ENCODE results near the gene ZSWIM1. TPM values are rescaled to one million over a fixed set of nuclear protein-coding genes. Genes with fewer than 3 reads are reported as not detected.

The ZSWIM1 gene
- total RNA-seq, result 9.4 and 9.9 TPM in 2 replicates

DNA sequence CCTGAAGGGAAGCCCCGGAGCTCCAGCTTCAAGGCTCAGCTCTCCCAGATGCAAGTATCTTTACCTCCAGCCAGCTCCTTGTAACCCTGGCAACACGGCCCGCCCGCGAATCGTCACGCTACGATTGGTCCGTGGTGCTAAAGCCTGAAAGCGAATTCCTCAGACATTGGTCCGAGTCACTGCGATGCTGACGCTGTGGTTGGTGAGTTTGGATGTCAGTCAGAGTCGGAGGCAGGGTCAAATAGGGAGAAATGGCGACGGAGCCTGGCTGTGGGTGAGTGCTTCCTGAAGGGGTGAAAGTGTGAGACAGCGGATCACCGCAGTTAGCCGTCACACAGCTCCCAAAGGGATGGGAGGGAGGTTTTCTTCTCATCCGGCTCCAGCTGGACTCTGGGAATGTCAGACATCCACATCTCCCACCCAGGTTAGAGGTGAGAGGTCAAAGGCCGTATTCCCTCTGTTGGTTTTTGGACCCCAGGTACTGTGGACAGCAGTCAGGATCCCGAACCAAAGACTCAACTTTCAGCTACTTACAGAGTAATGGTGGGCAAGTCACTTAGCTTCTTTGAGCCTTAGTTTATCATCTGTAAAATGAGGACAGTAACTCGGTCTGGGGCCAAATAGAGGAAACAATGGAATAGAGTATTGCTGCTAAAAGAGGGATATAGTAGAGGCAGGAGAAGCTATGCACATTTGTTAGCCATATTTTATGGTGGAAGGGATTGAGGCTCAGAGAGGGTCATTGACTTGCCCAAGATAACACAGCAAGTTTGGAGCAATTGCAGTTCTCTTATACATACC is at the start of gene ZSWIM1:
Gene ZSWIM1 (plus strand): TSS at position 240 of the 801 bp plus-strand sequence. CDS start 1,366 bp downstream, outside the sequence.

DNA sequence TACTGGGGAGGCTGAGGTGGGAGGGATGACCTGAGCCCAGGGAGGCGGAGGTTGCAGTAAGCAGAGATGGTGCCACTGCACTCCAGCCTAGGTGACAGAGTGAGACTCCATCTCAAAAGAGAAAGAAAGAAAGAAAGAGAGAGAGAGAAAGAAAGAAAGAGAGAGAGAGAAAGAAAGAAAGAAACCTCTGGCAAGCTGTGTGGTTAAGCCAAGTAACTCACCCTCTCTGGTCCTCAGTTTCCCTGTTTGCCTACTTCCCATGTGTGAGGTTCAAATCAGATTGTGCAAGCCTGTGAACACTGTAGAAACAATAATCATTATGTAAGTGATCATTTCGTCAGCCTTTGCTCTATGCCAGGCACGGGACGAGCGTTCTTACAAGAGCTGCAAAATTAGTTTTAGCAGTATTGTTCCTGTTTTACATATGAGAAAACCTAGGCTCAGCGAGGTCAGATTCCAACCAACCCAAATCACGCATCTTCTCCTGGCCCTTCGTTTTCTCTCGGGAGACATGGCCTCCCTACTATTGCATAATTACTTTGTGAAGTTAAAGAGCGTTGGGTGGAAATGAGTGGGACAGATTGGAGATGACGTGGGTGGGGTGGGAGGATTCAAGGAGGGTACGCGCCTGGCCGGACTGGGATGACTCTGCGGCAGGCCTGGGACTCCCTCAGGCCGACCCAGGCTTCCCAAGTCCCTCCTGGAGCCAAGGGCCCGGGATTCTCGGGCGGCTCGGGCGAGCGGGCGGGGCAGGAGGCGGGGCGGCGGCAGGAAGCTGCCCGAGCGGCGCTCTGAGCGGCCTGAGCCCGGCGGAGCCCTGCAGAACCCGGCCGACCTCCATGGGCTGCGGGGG is 47.8 kb upstream of the ZSWIM1 start, which contains the start of gene SNX21:
Gene SNX21 (plus strand): TSS at position 770 of the 853 bp plus-strand sequence. CDS start 121 bp downstream, outside the sequence.

DNA sequence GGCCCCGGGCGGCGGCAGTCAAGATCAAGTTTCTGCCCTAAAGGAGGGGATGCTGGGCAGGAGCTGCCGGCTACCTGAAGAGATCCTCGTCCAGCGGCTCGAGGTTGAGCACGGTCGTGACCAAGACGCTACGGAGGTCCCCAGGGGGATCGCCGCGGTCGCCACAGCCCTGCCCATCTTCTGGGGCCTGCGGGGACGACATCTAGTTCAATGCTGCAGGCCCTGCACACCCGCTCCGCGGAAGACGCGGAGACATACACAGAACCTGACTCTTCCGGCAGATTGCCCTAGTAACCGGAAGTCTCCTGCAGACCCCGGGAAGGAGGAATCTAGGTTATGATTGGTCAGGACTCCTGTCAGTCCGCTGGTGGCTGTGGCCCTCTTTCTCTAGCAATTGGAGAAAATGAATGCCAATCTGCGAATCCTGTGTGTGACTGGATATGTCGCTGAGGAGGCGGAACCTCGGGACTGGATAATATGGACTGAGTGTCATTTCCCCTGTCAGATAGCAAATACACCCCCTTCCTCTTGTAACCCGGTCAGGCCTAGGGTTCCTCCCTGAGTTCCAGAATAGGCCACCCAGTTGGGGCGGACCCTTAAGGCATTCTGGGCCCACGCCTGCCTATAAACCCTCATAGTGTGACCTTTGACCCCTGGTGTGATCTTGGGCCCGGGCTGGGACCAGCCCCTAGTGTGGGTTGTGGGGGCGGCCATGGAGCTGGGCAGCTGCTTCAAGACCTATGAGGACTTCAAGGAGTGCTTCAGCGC is 23.7 kb upstream of the ZSWIM1 start, which contains the start of the genes ACOT8 and ZSWIM3:
Gene ACOT8 (minus strand): TSS at position 279 of the 768 bp plus-strand sequence. CDS start 77 bp downstream, at position 202.
Gene ZSWIM3 (plus strand): TSS at position 501 of the 768 bp plus-strand sequence. CDS start 212 bp downstream, at position 713.

DNA sequence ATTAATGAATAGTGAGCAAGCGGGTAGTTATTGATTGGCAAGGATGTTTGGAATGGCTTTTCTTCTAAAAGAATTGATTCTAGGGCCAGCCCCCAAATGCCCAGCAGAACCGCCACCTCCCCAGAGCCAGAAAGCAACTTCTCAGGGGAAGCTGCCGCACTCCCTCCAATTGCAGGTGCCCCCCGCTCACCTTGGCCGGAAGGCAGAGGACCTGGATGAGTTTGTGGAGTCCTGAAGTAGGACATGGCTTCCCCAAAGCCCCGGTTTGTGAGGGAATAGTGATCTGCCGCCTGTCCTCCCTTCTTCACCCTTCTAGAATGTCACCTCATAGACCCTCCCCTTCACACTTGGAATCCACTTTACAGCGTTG is 6.3 kb downstream of the ZSWIM1 start, which contains the start of gene SPATA25:
Gene SPATA25 (minus strand): TSS at position 277 of the 370 bp plus-strand sequence. CDS start 32 bp downstream, at position 245.

DNA sequence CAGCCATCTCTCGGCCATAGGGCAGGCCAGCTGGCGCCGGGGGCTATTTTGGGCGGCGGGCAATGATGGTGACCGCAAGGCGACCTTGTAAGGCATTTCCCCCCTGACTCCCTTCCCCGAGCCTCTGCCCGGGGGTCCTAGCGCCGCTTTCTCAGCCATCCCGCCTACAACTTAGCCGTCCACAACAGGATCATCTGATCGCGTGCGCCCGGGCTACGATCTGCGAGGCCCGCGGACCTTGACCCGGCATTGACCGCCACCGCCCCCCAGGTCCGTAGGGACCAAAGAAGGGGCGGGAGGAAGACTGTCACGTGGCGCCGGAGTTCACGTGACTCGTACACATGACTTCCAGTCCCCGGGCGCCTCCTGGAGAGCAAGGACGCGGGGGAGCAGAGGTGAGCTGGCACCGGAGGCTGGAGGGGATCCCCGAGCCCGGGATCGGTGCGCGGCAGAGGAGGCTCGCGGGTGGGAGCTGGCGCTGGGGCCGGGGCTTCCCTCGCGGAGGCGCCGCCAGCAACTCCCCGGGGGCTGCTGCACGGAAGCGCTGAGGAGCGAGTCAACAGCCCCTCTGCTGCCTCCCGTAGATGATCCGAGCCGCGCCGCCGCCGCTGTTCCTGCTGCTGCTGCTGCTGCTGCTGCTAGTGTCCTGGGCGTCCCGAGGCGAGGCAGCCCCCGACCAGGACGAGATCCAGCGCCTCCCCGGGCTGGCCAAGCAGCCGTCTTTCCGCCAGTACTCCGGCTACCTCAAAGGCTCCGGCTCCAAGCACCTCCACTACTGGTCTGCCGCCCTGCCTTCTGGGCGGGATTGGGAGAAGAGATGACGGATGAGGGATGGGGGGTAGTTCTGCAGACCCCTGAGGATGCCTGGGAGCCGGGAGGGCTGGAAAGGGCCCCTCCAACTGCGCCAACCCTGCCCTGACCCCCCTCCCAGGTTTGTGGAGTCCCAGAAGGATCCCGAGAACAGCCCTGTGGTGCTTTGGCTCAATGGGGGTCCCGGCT is 10.3 kb downstream of the ZSWIM1 start, which contains the start of the genes CTSA and NEURL2:
Gene CTSA (plus strand): TSS at position 351 of the 999 bp plus-strand sequence. CDS start 234 bp downstream, at position 585.
Gene NEURL2 (minus strand): TSS at position 224 of the 999 bp plus-strand sequence. CDS start 217 bp downstream, at position 7.

DNA sequence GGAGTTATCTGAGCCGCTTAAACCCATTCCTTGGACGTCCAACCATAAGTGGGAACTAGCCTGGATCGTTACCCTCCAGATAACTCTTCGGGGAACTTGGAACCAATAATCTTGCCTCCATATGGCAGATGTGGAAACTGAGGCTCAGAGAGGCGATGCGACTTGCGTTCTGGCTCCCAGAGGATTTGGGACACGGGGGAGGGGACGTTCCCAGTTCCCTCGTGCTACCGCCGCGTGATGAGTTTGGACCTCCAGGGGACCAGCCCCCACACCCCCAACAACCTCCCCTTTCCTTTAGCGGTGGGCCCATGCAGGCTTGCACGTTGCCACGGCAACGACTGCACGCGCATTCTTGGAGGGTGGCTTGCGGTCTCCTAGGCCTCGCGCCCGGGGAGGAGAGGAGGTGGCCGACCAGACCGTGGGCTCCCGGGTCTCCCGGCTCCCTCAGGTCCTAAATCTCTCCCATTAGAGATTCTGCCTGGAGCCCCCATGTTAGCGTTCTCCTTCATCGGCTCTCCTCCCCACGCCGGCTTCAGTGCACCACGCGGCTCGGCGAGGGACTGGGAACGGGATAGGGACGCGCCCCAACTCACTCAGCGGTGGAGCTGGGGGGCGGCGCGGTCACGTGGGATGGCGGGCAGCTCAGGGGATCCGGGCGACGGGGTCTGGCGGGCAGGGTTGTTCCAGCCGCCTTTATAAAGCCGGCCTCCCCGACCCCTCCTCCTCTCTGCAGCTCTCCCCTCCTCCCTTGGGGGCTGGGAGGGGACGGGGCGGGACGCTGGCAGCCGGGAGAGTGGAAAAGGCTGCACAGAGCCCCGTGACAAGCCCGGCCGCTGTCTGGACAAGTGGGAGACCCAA is 30.7 kb downstream of the ZSWIM1 start, which contains the start of gene PLTP:
Gene PLTP (minus strand): TSS at position 670 of the 858 bp plus-strand sequence. CDS start 703 bp downstream, outside the sequence.

Other genes with a start within 250 kb of the ZSWIM1 start
- gene WFDC9, start 249.9 kb upstream of the ZSWIM1 start, total RNA-seq, result not detected in 2 replicates
- not detected in 2 replicates for gene WFDC11, start 211.0 kb upstream of the ZSWIM1 start, total RNA-seq
- not detected in 2 replicates for gene WFDC13, start 179.2 kb upstream of the ZSWIM1 start, total RNA-seq
- not detected in 2 replicates for gene WFDC10B, start 176.2 kb upstream of the ZSWIM1 start, total RNA-seq
- not detected in 2 replicates for gene SPINT4, start 158.9 kb upstream of the ZSWIM1 start, total RNA-seq
- gene WFDC3, start 89.3 kb upstream of the ZSWIM1 start, total RNA-seq, result not detected in 2 replicates
- 17.2 and 25.1 TPM in 2 replicates for gene DNTTIP1, start 89.3 kb upstream of the ZSWIM1 start, total RNA-seq
- 19.6 and 32.7 TPM in 2 replicates for gene UBE2C, start 68.6 kb upstream of the ZSWIM1 start, total RNA-seq
- gene TNNC2, start 53.9 kb upstream of the ZSWIM1 start, total RNA-seq, result not detected in 2 replicates
- 33.6 and 41.5 TPM in 2 replicates for gene SNX21, start 47.4 kb upstream of the ZSWIM1 start, total RNA-seq
- gene ACOT8, start 23.8 kb upstream of the ZSWIM1 start, total RNA-seq, result 45.3 and 87.3 TPM in 2 replicates
- 2.9 and 6.1 TPM in 2 replicates for gene ZSWIM3, start 23.6 kb upstream of the ZSWIM1 start, total RNA-seq
- gene SPATA25, start 6.4 kb downstream of the ZSWIM1 start, total RNA-seq, result not detected in 2 replicates
- 1.1 and 1.9 TPM in 2 replicates for gene NEURL2, start 10.0 kb downstream of the ZSWIM1 start, total RNA-seq
- 134 and 149 TPM in 2 replicates for gene CTSA, start 10.1 kb downstream of the ZSWIM1 start, total RNA-seq
- 60.6 and 107 TPM in 2 replicates for gene PLTP, start 30.9 kb downstream of the ZSWIM1 start, total RNA-seq
- gene PCIF1, start 53.5 kb downstream of the ZSWIM1 start, total RNA-seq, result 9.2 and 17.3 TPM in 2 replicates
- gene ZNF335, start 91.0 kb downstream of the ZSWIM1 start, total RNA-seq, result 7.9 and 17.0 TPM in 2 replicates
- gene MMP9, start 127.7 kb downstream of the ZSWIM1 start, total RNA-seq, result 0.81 TPM in 1 of 2 replicates, not detected in the other
- gene SLC12A5, start 148.0 kb downstream of the ZSWIM1 start, total RNA-seq, result 2.5 TPM in 1 of 2 replicates, not detected in the other
- 15.7 and 18.8 TPM in 2 replicates for gene NCOA5, start 208.7 kb downstream of the ZSWIM1 start, total RNA-seq
- gene CD40, start 237.1 kb downstream of the ZSWIM1 start, total RNA-seq, result 7.8 and 13.3 TPM in 2 replicates

Measured in cardiac atrium fibroblast (primary cell).